GM18499 (cell line): ENCODE data around the gene ARVCF.

Experiments used
- ATAC-seq: cut with Tn5 transposase; IDR thresholded peaks from one replicate; pipeline ENCODE4 v1.9.1; 2021; ENCODE audit warnings: moderate number of reproducible peaks; ENCODE audit not compliant: insufficient read depth, unreplicated experiment

The ARVCF gene

GRCh38 chr22:20002128-20002527 lies 14.5 kb downstream of the ARVCF start:
- no peak for ATAC-seq

- ATAC-seq: no peak
These were observed 15.5 kb downstream of the ARVCF start for GRCh38 chr22:20001082-20001638.

- no peak for ATAC-seq
These were observed 16.2 kb downstream of the ARVCF start for GRCh38 chr22:20000246-20001081.

DNA sequence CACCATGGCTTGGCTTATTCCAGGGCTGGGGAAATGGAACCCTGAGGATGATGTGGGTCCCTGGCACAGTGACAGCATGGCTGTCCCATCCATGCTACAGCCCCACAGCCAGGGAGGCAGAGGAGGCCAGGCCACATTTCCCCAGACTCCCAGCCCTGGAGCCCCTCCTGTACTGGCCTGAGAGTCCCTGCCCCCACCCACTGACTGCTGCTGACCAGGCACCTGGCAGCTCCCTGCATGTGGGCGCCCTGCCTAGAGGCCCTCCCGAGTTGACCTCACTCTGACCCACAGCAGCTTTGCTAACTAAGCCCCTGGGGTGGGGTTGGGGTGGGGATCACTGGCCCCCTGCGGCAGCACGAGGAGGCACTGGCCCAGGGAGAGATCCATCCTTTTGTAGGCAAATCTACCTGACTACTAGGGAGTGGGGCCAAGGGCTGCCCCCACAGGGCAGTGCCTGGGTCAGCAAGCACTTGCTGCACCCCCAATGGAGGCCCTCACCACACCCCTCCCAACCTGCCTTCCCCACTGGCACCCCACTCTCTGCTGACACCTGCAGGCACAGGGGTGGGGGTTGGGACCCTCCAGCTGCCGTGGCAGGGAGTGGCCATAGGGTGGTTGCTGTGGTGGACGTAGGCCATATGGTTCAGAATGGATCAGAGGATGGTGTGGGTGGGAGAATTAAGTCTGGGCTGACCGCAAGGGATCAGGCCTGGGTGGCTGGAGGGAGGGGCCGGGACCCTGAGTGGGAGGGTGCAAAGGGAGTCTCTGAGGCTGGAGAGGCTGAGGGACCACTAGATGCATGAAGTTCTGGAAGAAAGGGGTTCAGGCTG lies 17.4 kb downstream of the ARVCF start:
- ATAC-seq: no peak

GRCh38 chr22:19998232-19998951 lies 18.2 kb downstream of the ARVCF start:
- no peak for ATAC-seq

DNA sequence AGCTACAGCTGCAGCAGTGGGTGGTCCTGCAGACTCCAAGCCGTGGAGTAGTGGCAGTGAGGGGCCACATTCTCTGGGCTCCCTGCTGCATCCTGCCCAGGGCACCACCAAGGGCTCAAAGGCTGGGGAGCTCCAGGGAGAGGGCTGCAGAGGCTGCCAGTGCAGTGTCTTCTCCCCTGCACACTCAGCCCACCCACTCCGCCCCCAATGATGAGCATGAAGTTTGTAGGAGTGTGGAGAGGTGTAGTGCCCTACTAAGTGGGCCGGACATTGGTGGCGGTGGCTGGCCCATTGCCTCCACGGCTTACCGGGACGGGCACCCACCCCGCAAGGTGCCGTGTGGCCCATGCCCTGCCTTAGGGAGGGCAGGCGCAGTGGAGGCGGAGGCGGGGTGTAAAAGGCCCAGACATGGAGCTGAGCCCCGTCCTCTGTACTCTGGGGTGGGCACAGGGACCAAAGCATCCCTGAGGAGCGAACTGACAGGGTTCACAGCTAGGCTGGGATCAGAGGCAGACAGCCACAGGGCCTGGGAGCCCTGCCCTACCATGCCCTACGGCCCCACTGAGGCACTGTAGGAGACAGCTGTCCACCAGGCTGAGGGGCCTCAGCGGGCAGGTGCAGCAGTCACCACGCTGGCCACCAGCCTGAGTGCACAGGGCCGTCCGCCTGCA lies 18.9 kb downstream of the ARVCF start:
- ATAC-seq: no peak

GRCh38 chr22:19996694-19997384 lies 19.8 kb downstream of the ARVCF start:
- no peak for ATAC-seq

- no peak for ATAC-seq
These were observed 20.8 kb downstream of the ARVCF start for GRCh38 chr22:19995611-19996339.

DNA sequence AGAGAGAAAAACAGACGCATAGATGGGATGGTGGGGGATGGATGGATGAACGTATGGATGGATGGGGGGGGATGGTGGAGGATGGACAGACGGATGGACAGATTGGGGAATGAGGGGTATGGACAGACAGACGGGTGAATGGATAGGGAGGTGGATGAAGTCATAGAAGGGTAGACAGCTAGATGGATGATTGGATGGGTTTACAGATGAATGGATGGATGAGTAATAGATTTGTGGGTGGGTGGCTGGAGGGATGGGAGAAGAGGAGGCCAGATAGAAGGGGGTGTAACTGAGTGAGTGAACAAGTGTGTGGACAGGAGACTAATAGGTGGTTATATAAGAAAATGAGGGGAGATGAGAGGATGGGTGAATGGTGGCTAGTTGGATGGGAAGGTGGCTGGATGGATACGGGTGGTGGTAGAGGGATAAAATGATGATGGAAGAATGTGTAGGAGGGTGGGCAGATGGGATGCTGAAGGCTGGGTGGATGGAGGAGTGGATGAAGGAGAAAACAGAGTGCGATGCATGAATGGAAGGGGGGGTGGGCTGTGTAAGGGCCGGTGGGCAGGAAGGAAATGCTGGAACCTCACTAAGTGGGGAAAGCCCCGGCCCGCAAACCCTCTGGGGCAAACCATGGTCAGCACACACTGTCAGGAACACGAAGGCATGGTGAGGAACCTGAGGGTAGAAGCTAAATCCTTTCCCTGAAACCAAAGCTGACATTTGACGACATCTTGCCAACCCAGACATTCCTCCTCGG lies 21.6 kb downstream of the ARVCF start:
- no peak for ATAC-seq

- no peak for ATAC-seq
These were observed 22.7 kb downstream of the ARVCF start for GRCh38 chr22:19993926-19994325.

DNA sequence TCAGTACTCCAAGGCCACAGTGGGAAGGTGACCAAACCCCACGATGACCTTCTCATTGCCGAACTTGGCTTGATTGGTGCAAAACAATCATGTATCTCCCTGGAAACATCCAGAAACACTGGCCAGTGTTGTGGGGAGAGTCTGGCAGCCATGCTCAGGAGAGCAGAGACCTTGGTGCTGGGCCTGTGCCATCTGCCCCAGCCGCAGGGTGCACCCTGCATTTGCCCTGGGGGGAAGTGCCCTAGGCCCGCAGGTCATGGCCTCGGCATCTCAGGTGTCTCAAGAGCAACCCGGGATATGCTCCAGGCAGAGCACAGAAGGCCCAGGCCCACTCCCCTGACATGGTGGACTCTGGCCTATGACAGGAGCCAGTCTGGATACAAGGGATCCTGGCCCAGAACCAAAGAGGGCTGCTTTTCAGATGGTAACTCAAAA lies 23.7 kb downstream of the ARVCF start:
- no peak for ATAC-seq

DNA sequence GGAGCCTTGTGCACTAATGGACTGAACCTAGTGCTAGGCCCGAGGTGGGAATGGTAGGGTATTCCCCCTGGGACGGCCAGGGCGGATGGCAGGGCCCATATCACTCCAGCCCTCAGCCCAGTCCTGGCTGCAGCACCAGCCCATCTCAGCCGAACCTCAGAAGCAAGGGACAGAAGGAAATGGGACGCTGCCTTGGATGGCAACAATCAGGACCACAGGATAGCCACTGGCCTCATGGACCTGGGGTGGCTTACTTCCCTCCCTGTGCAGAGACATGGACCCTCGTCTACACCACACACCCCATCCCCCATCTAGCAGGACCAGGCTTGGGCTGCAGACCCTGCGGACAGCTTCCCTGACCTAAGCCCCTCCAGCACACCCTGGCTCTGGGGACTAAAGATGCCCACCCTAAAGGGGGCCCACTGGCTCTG lies 24.1 kb downstream of the ARVCF start:
- ATAC-seq: no peak

DNA sequence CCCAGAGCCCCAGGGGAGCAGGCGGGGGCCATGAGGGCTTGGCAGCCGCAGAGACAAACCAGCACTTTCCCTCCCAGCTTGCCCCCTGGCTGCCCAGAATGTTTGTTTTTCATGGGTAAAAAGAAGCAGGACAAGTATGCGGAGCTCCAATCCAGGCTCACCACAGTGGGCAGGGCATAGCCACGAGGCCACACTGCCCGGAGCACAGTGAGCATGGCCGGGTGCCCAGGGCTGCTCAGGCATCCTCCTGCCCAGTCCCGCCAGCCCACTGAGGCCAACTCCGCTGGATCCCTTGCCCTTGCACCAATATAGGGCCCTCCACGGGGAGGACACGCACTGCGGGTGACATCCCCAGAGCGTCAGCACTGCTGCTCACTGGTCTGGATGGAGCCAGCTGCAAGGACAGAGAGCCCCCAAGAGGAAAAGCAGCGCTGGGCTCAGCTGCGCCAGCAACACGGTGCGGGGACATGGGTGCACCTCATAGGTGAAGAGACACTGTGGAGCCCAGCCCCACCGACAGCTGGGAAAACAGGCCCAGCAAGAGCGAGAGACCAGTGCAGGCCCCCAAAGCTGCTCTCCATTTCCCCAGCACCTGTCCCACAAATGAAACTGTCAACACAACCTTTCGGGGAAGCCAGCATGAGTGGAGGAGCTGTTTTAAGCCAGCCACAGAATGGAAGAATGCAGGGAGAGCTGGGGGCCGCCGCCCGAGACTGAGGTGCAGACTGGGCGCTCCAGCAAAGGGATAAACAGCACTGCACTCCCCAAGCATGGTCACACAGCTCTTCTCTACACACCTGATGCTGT lies 24.8 kb downstream of the ARVCF start:
- no peak for ATAC-seq

GRCh38 chr22:19991395-19991644 lies 25.3 kb downstream of the ARVCF start:
- ATAC-seq: no peak

- no peak for ATAC-seq
These were observed 25.8 kb downstream of the ARVCF start for GRCh38 chr22:19990609-19991394.

- no peak for ATAC-seq
These were observed 26.4 kb downstream of the ARVCF start for GRCh38 chr22:19990188-19990587.

DNA sequence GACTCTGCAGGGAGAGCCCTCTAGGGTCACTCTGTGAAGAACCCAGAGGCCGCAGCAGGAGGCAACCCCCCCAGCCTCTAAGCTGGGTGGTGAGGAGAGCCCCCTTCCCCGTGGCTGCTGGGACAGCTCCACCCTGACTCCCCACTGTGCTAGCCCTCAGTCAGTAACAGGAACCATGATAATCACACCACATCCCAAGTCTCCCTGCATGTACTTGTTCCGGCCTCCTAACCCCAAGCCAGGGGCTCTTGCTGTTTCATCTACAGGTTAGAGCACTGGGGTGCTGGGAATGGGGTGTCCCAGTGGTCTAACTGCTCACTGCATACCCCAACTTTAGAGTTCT lies 26.9 kb downstream of the ARVCF start:
- ATAC-seq: no peak
